ENCODE data around the gene PTPRG. TPM values are rescaled to one million over a fixed set of nuclear protein-coding genes. Genes with fewer than 3 reads are reported as not detected.

Gene PTPRG
- total RNA-seq, 4 donors from 2014 or later, result 33.5 to 56.6 (median 46.9) TPM

DNA sequence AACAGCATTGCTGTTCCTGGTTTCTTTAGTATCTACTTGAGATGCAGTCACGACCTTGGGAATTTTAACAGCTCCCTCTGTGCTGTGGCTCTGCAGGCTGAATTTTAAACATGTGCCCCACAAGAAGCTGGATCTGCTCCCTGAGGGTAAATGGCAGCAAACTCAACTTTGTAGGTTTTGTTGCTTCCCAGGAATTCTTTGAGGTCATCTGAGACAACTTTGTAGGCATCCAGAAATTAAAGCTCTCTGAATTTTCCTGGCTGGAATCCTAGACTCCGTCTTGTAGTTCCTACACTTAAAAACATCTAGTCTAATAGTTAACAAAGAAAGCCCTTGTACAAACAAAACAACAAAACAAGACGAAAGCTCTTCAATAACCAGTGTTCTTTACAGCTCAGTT, 445.7 kb downstream of the PTPRG start:
- H3K27ac ChIP-seq, result no peak overlapping the region
- H3K4me1 ChIP-seq, result no peaks in the 10 kb centered on the region
- no peaks in the 10 kb centered on the region for H3K36me3 ChIP-seq
- no peak overlapping the region for H3K4me3 ChIP-seq
- H3K9me3 ChIP-seq, result no peaks in the 10 kb centered on the region
- DNase-seq, result no peak
- H3K27me3 ChIP-seq, result no peaks in the 10 kb centered on the region
- TF ChIP-seq CTCF (IDR thresholded peaks at IDR 0.05) (no peak), POLR2A (IDR thresholded peaks at IDR 0.05) (no peak)

- H3K27me3 ChIP-seq, result no peaks in the 10 kb centered on the region
These were observed 449.6 kb downstream of the PTPRG start for GRCh38 chr3:62010989-62011388.

GRCh38 chr3:62011666-62012065, 450.3 kb downstream of the PTPRG start:
- H3K4me1 ChIP-seq, result no peaks in the 10 kb centered on the region
- no peaks in the 10 kb centered on the region for H3K36me3 ChIP-seq
- no peak overlapping the region for H3K4me3 ChIP-seq
- H3K27ac ChIP-seq, result no peak overlapping the region
- DNase-seq, result no peak
- no peaks in the 10 kb centered on the region for H3K27me3 ChIP-seq
- no peaks in the 10 kb centered on the region for H3K9me3 ChIP-seq
- TF ChIP-seq CTCF (IDR thresholded peaks at IDR 0.05), result no peak
- TF ChIP-seq POLR2A (IDR thresholded peaks at IDR 0.05), result no peak

More at GRCh38 chr3:62010989-62011388, 449.6 kb downstream of the PTPRG start:
- no peaks in the 10 kb centered on the region for H3K9me3 ChIP-seq
- no peak for DNase-seq
- no peaks in the 10 kb centered on the region for H3K36me3 ChIP-seq
- no peak overlapping the region for H3K27ac ChIP-seq
- no peak for TF ChIP-seq POLR2A (IDR thresholded peaks at IDR 0.05)
- no peaks in the 10 kb centered on the region for H3K4me1 ChIP-seq
- H3K4me3 ChIP-seq, result no peak overlapping the region

DNA sequence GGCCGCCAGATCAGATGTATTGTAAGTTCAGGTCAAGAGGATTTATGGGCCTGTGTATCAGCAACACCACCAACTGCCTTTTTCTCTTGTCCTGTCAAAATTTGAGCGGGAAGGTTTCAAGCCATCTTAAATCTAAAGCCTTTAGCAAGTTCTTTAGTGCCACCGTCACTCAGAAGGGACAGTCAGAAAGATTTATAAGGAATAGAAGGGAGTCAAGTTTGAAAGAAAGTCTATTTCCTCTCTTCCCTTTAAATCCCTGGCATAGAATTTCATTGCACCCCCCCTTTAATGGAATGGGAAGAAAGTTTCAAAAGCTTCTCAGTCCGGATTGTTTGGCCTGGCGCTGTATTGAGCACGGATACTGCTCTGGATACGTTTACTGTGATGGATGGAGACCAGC, 452.6 kb downstream of the PTPRG start:
- no peak for TF ChIP-seq CTCF (IDR thresholded peaks at IDR 0.05)
- no peak for TF ChIP-seq POLR2A (IDR thresholded peaks at IDR 0.05)
- DNase-seq, result no peak
- Histone ChIP-seq H3K4me1 (no peaks in the 10 kb centered on the region), H3K27me3 (no peaks in the 10 kb centered on the region), H3K27ac (no peak overlapping the region), H3K36me3 (no peaks in the 10 kb centered on the region), H3K9me3 (no peaks in the 10 kb centered on the region), H3K4me3 (no peak overlapping the region)

DNA sequence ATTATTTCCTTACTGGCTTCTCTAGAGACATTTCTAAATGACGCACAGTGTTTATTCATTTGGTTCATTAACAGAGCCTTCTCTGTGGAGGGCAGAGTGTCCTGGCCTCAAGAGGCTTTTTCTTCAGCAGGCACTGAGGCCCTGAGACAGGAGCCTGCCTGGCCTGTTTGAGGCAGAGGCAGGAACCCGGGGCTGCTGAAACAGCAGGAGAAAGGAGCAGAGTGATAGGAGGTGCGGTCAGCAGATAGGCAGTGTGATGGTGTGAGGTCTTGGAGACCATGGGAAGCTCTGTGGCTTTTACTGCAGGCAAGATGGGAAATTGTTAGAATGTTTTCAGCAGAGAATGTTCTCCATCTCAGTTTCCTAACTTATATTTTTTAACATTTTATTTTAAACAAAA, 453.7 kb downstream of the PTPRG start:
- no peak overlapping the region for H3K27ac ChIP-seq
- no peaks in the 10 kb centered on the region for H3K4me1 ChIP-seq
- no peaks in the 10 kb centered on the region for H3K27me3 ChIP-seq
- no peak for DNase-seq
- no peak overlapping the region for H3K4me3 ChIP-seq
- H3K9me3 ChIP-seq, result no peaks in the 10 kb centered on the region
- H3K36me3 ChIP-seq, result no peaks in the 10 kb centered on the region
- no peak for TF ChIP-seq POLR2A (IDR thresholded peaks at IDR 0.05)
- TF ChIP-seq CTCF (IDR thresholded peaks at IDR 0.05), result no peak

- Histone ChIP-seq H3K4me1 (no peaks in the 10 kb centered on the region), H3K9me3 (no peaks in the 10 kb centered on the region), H3K4me3 (no peak overlapping the region), H3K27ac (no peak overlapping the region), H3K36me3 (peaks cover 0 to 4% (median 0%) of the 10 kb centered on the region in 3 donors), H3K27me3 (no peaks in the 10 kb centered on the region)
- no peak for DNase-seq
- no peak for TF ChIP-seq CTCF (IDR thresholded peaks at IDR 0.05)
- no peak for TF ChIP-seq POLR2A (IDR thresholded peaks at IDR 0.05)
These were observed 458.5 kb downstream of the PTPRG start for GRCh38 chr3:62019906-62020305.
